K562 (cell line): ENCODE data around the gene LIN9.

Experiments
- CTCF ChIP-seq, 3 experiments: IDR thresholded peaks in 2 of 3; conservative IDR thresholded peaks in 1 of 3; 2 replicates each; pipeline ENCODE4 v1.5.1; 2011 to 2012; ENCODE audit warnings: low read length in 3 of 3, mild to moderate bottlenecking in 3 of 3, control low read depth in 2 of 3, improper control_type of control experiment in 1 of 3, inconsistent platforms in 1 of 3, low read depth in 1 of 3, mixed read lengths in 1 of 3, moderate library complexity in 1 of 3; ENCODE audit not compliant: insufficient read depth in 2 of 3
- MAFF ChIP-seq: IDR thresholded peaks from 2 replicates; pipeline ENCODE4 v1.6.1; 2012; ENCODE audit warnings: low read length, improper control_type of control experiment
- WHSC1 ChIP-seq: IDR thresholded peaks from one replicate; pipeline ENCODE4 v1.6.1; 2012; ENCODE audit warnings: low read length, control low read depth, inconsistent platforms
- TF ChIP-seq, protein P1 (sequence below): IDR thresholded peaks from 2 replicates; pipeline ENCODE4 v1.6.1; 2016; ENCODE audit warnings: missing genetic modification characterization, missing compliant biosample characterization

- TF ChIP-seq MAFF (no peak), WHSC1 (no peak), CTCF (IDR thresholded peaks at IDR 0.05 in 2 of 3, conservative IDR thresholded peaks at IDR 0.05 in 1 of 3; ENCODE audit: insufficient read depth in 2 of 3, low read depth in 1 of 3, low read length in 3 of 3) (no peak)
- TF ChIP-seq, protein P1, sequence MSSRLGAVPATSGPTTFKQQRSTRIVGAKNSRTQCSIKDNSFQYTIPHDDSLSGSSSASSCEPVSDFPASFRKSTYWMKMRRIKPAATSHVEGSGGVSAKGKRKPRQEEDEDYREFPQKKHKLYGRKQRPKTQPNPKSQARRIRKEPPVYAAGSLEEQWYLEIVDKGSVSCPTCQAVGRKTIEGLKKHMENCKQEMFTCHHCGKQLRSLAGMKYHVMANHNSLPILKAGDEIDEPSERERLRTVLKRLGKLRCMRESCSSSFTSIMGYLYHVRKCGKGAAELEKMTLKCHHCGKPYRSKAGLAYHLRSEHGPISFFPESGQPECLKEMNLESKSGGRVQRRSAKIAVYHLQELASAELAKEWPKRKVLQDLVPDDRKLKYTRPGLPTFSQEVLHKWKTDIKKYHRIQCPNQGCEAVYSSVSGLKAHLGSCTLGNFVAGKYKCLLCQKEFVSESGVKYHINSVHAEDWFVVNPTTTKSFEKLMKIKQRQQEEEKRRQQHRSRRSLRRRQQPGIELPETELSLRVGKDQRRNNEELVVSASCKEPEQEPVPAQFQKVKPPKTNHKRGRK (tag), result no peak
Measured at GRCh38 chr1:226215239-226215638, 93.7 kb downstream of the LIN9 start.
